Liver (tissue), 9 donors: ENCODE data around the gene ECI1. TPM values are rescaled to one million over a fixed set of nuclear protein-coding genes. Genes with fewer than 3 reads are reported as not detected.

ENCODE experiments used
- DNase-seq: peaks from one replicate; pipeline ENCODE4 v3.0.0-alpha.2; 2017; ENCODE audit warnings: low spot score
- H3K27ac ChIP-seq, 2 donors: one replicate each; pipeline ENCODE4 v1.7.0; 2013; ENCODE audit warnings: inconsistent platforms in 2 of 2, low read length in 2 of 2, control low read depth in 1 of 2, low read depth in 1 of 2, mild to moderate bottlenecking in 1 of 2
- H3K27me3 ChIP-seq, 4 donors: one replicate each; pipeline versions ENCODE4 v1.6.1 to v1.7.0; 2013; ENCODE audit warnings: low read length in 3 of 4, inconsistent platforms in 1 of 4, mild to moderate bottlenecking in 1 of 4, moderate library complexity in 1 of 4; ENCODE audit not compliant: control insufficient read depth in 4 of 4, insufficient read depth in 4 of 4
- H3K36me3 ChIP-seq, 4 donors: one replicate each; pipeline versions ENCODE4 v1.6.1 to v1.7.0; 2013; ENCODE audit warnings: low read length in 3 of 4, mild to moderate bottlenecking in 3 of 4, low read depth in 1 of 4, moderate library complexity in 1 of 4; ENCODE audit not compliant: control insufficient read depth in 4 of 4, insufficient read depth in 3 of 4
- H3K4me1 ChIP-seq, 4 donors: one replicate each; pipeline versions ENCODE4 v1.6.1 to v1.7.0; 2013; ENCODE audit warnings: low read length in 3 of 4, mild to moderate bottlenecking in 3 of 4, moderate library complexity in 1 of 4; ENCODE audit not compliant: control insufficient read depth in 4 of 4, insufficient read depth in 4 of 4
- H3K4me3 ChIP-seq, 3 donors: one replicate each; pipeline versions ENCODE4 v1.6.1 to v1.7.0; 2013; ENCODE audit warnings: low read length in 3 of 3, control low read depth in 1 of 3, low read depth in 1 of 3, mild to moderate bottlenecking in 1 of 3
- H3K9ac ChIP-seq, 2 donors: one replicate each; pipeline ENCODE4 v1.7.0; 2013; ENCODE audit warnings: low read length in 2 of 2, mild to moderate bottlenecking in 2 of 2, moderate library complexity in 2 of 2, control low read depth in 1 of 2, low read depth in 1 of 2
- H3K9me3 ChIP-seq, 4 donors: one replicate each; pipeline versions ENCODE4 v1.6.1 to v1.7.0; 2013; ENCODE audit warnings: low read length in 3 of 4; ENCODE audit not compliant: control insufficient read depth in 4 of 4
- CTCF ChIP-seq: fragments of 150-350 bp; IDR thresholded peaks from 2 replicates; pipeline ENCODE4 v1.5.1; 2017; ENCODE audit warnings: improper control_type of control experiment, low read depth, low read length; ENCODE audit not compliant: missing input control
- EGR1 ChIP-seq, 2 donors: IDR thresholded peaks; 2 replicates each; pipeline ENCODE4 v1.6.1; 2016 to 2018; ENCODE audit warnings: antibody characterized with exemption in 2 of 2, low read depth in 2 of 2
- GABPA ChIP-seq, 2 donors: IDR thresholded peaks in 1 of 2; conservative IDR thresholded peaks in 1 of 2; 2 replicates each; pipeline ENCODE4 v1.6.1; 2016; ENCODE audit warnings: antibody characterized with exemption in 2 of 2, mild to moderate bottlenecking in 1 of 2, moderate library complexity in 1 of 2
- HNF4A ChIP-seq, 2 donors: conservative IDR thresholded peaks; 2 replicates each; pipeline ENCODE4 v1.6.1; 2016; ENCODE audit warnings: antibody characterized with exemption in 2 of 2, mild to moderate bottlenecking in 2 of 2
- HNF4G ChIP-seq: IDR thresholded peaks from 2 replicates; pipeline ENCODE4 v1.6.1; 2016; ENCODE audit warnings: antibody characterized with exemption
- JUND ChIP-seq, 2 donors: IDR thresholded peaks; 2 replicates each; pipeline ENCODE4 v1.6.1; 2016; ENCODE audit warnings: antibody characterized with exemption in 2 of 2
- NR2F2 ChIP-seq: IDR thresholded peaks from 2 replicates; pipeline ENCODE4 v1.6.1; 2016; ENCODE audit warnings: antibody characterized with exemption
- RXRA ChIP-seq, 2 donors: IDR thresholded peaks; 2 replicates each; pipeline ENCODE4 v1.6.1; 2017 to 2018; ENCODE audit warnings: antibody characterized with exemption in 2 of 2, mild to moderate bottlenecking in 1 of 2
- TAF1 ChIP-seq: conservative IDR thresholded peaks from 2 replicates; pipeline ENCODE4 v1.6.1; 2016; ENCODE audit warnings: antibody characterized with exemption, mild to moderate bottlenecking
- YY1 ChIP-seq: IDR thresholded peaks from 2 replicates; pipeline ENCODE4 v1.6.1; 2016; ENCODE audit warnings: antibody characterized with exemption, mild to moderate bottlenecking
- ZBTB33 ChIP-seq: IDR thresholded peaks from 2 replicates; pipeline ENCODE4 v1.6.1; 2016; ENCODE audit warnings: antibody characterized with exemption
- WGBS: extraction: QIAGEN DNeasy Blood & Tissue Kit; methylation state at CpG from one replicate; pipeline ENCODE4 v1.1.7; 2013; 5-methylcytosine and 5-hydroxymethylcytosine counted together
- polyA plus RNA-seq, 2 donors: library from polyadenylated mRNA; stranded (reverse) in 1 of 2; unstranded in 1 of 2; fragments of 200-250 nt in 1 of 2; fragments of >200 nt in 1 of 2; fragmentation: Nextera tagmentation in 1 of 2; extraction: Ambion mirVana in 1 of 2; gene quantifications; one replicate each; pipeline versions ENCODE4 v1.2.1 to v1.2.3, GENCODE V29; 2013 to 2015
- total RNA-seq, 2 donors: library from RNA; depleted of rRNA; stranded (reverse); fragments of >200 nt; gene quantifications; one replicate each; pipeline ENCODE4 v1.2.3, GENCODE V29; 2014
- donor health status: healthy.
- donor health status: healthy.
- donor health status: healthy.
- donor health status: healthy.
- donor health status: healthy.

ECI1 gene
- total and polyA plus RNA-seq, 4 donors: 36.8 to 107 (median 79.5) TPM

- 89% methylated on average over 18 of the region's 18 CpGs for WGBS
- peaks cover 0 to 14% (median 11%) of the 10 kb centered on the region in 4 donors for H3K4me1 ChIP-seq
- H3K4me3 ChIP-seq: no peak overlapping the region
- H3K27me3 ChIP-seq: no peaks in the 10 kb centered on the region
- no peak for TF ChIP-seq ZBTB33
- no peak for TF ChIP-seq TAF1
- no peak for TF ChIP-seq JUND (IDR thresholded peaks at IDR 0.05)
- no peak for TF ChIP-seq EGR1 (IDR thresholded peaks at IDR 0.05; ENCODE audit: low read depth in 2 of 2)
- TF ChIP-seq GABPA (IDR thresholded peaks at IDR 0.05 in 1 of 2, conservative IDR thresholded peaks at IDR 0.05 in 1 of 2): no peak
- no peak for TF ChIP-seq HNF4A (conservative IDR thresholded peaks at IDR 0.05)
- TF ChIP-seq RXRA (IDR thresholded peaks at IDR 0.05): no peak
- TF ChIP-seq CTCF: no peak
- no peak overlapping the region for H3K9ac ChIP-seq
- no peak overlapping the region for H3K27ac ChIP-seq
- peaks cover 0 to 53% (median 25%) of the 10 kb centered on the region in 4 donors for H3K36me3 ChIP-seq
- no peak for DNase-seq
- no peaks in the 10 kb centered on the region for H3K9me3 ChIP-seq
Measured at GRCh38 chr16:2234813-2235170, 16.6 kb downstream of the ECI1 start.

GRCh38 chr16:2233872-2234812 is 17.2 kb downstream of the ECI1 start:
- no peak for TF ChIP-seq NR2F2
- TF ChIP-seq HNF4G: no peak
- TF ChIP-seq EGR1 (IDR thresholded peaks at IDR 0.05; ENCODE audit: low read depth in 2 of 2): no peak
- no peak for TF ChIP-seq HNF4A (conservative IDR thresholded peaks at IDR 0.05)
- 95% methylated on average over 51 of the region's 51 CpGs for WGBS
- DNase-seq: no peak
- H3K27ac ChIP-seq: no peak overlapping the region
- no peaks in the 10 kb centered on the region for H3K27me3 ChIP-seq
- no peak overlapping the region for H3K9ac ChIP-seq
- H3K4me3 ChIP-seq: no peak overlapping the region
- H3K4me1 ChIP-seq: peaks cover 0 to 14% (median 11%) of the 10 kb centered on the region in 4 donors
- H3K9me3 ChIP-seq: no peaks in the 10 kb centered on the region
- H3K36me3 ChIP-seq: peaks cover 0 to 54% (median 29%) of the 10 kb centered on the region in 4 donors

- Histone ChIP-seq H3K9me3 (no peaks in the 10 kb centered on the region), H3K27ac (no peak overlapping the region), H3K27me3 (no peaks in the 10 kb centered on the region), H3K36me3 (peaks cover 0 to 60% (median 30%) of the 10 kb centered on the region in 4 donors), H3K4me1 (peaks cover 0 to 14% (median 11%) of the 10 kb centered on the region in 4 donors), H3K4me3 (no peak overlapping the region), H3K9ac (no peak overlapping the region)
- DNase-seq: no peak
- no peak for TF ChIP-seq YY1
- no peak for TF ChIP-seq CTCF
- 96% methylated on average over 28 of the region's 28 CpGs for WGBS
Measured at GRCh38 chr16:2233046-2233775, 18.2 kb downstream of the ECI1 start.
